GM12891 (cell line): Measurements from ENCODE around the gene ACVR1.

Experiments used
- POLR2A ChIP-seq: IDR thresholded peaks from 2 replicates; pipeline ENCODE4 v1.6.1; 2011; ENCODE audit warnings: low read depth, low read length, control low read depth
- TAF1 ChIP-seq: IDR thresholded peaks from 2 replicates; pipeline ENCODE4 v1.6.1; 2011; ENCODE audit warnings: low read depth, low read length, control low read depth

DNA sequence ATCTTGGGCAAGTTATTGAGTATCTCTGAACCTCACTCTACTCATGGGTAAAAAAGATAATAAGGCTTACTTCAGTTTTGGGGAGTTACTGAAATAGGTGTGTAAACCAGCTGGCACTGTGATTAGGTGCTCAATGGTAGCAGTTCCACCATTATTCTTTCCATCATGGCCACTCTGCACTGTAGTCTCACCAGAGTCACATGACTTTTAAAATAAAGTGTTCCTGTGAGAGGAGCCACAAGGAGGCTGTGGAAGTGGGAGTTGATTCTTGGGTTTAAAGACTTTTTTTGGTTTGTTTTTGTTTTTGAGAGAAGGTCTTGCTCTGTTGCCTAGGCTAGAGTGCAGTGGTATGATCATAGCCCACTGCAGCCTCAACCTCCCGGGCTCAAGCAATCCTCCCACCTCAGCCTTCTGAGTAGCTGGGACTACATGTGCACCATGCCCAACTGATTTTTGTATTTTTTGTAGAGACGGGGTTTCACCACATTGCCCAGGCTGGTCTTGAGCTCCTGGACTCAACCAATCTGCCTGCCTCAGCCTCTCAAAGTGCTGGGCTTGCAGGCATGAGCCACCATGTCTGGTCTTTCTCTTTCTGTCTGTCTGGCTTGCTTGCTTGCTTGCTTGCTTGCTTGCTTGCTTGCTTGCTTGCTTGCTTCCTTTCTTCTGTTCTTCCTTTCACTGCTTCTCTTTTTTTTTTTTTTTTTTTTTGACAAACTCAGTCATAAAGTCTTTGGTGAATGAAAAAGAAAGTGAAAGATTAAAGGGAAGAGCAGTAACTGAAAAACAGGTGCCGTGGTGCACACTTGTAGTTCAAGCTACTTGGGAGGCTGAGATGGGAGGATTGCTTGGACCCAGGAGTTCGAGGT, 21.2 kb upstream of the ACVR1 start:
- TF ChIP-seq POLR2A, result no peak
- no peak for TF ChIP-seq TAF1
